Neutrophil (primary cell): ENCODE measurements around the gene DSCAM.

Source experiments
- H3K27ac ChIP-seq: fragments of 200-600 bp; sonication (generic); 2 replicates; pipeline ENCODE4 v1.5.1; 2016; ENCODE audit warnings: mild to moderate bottlenecking, moderate library complexity
- H3K27me3 ChIP-seq: fragments of 200-600 bp; sonication (generic); 2 replicates; pipeline ENCODE4 v1.6.0; 2016; ENCODE audit warnings: mild to moderate bottlenecking
- H3K36me3 ChIP-seq: fragments of 200-600 bp; sonication (generic); 2 replicates; pipeline ENCODE4 v1.5.1; 2017
- H3K4me1 ChIP-seq, 2 experiments: fragments of 200-600 bp in 1 of 2; sonication (generic) in 1 of 2; 1 replicate in 1 of 2; 2 replicates in 1 of 2; pipeline versions ENCODE4 v1.5.1 to v1.6.1; 2013 to 2016; ENCODE audit warnings: low read depth in 1 of 2, low read length in 1 of 2, mild to moderate bottlenecking in 1 of 2, moderate library complexity in 1 of 2; ENCODE audit not compliant: control insufficient read depth in 1 of 2, insufficient read depth in 1 of 2
- H3K4me3 ChIP-seq, 2 experiments: fragments of 200-600 bp in 1 of 2; sonication (generic) in 1 of 2; 1 replicate in 1 of 2; 2 replicates in 1 of 2; pipeline ENCODE4 v1.5.1; 2013 to 2016; ENCODE audit warnings: low read depth in 1 of 2, low read length in 1 of 2, mild to moderate bottlenecking in 1 of 2, moderate library complexity in 1 of 2
- H3K9me3 ChIP-seq: fragments of 200-600 bp; sonication (generic); 2 replicates; pipeline ENCODE4 v1.5.1; 2016
- TF ChIP-seq, protein P1 (sequence below): fragments of 200-600 bp; sonication (generic); IDR thresholded peaks from 2 replicates; pipeline ENCODE4 v1.5.1; 2016; ENCODE audit warnings: antibody characterized with exemption

DSCAM gene

DNA sequence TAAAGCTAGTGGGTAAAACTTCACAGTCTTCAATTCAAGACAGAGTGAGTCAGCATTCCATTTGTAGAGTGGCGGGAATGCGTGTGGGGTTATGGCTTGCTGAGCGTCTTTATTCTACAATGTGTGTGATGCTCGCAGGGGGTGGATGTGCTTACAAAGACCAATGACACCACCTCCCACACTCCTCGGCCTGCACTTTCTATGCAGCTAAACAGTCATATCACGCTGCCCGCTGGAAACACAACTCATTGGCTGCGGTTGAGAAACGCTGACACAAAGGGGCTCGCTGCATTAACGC lies 681.2 kb downstream of the DSCAM start:
- no peak overlapping the region for H3K4me3 ChIP-seq
- no peaks in the 10 kb centered on the region for H3K4me1 ChIP-seq
- H3K27ac ChIP-seq = no peak overlapping the region
- H3K27me3 ChIP-seq = no peaks in the 10 kb centered on the region
- H3K9me3 ChIP-seq = no peaks in the 10 kb centered on the region
- TF ChIP-seq, protein P1, sequence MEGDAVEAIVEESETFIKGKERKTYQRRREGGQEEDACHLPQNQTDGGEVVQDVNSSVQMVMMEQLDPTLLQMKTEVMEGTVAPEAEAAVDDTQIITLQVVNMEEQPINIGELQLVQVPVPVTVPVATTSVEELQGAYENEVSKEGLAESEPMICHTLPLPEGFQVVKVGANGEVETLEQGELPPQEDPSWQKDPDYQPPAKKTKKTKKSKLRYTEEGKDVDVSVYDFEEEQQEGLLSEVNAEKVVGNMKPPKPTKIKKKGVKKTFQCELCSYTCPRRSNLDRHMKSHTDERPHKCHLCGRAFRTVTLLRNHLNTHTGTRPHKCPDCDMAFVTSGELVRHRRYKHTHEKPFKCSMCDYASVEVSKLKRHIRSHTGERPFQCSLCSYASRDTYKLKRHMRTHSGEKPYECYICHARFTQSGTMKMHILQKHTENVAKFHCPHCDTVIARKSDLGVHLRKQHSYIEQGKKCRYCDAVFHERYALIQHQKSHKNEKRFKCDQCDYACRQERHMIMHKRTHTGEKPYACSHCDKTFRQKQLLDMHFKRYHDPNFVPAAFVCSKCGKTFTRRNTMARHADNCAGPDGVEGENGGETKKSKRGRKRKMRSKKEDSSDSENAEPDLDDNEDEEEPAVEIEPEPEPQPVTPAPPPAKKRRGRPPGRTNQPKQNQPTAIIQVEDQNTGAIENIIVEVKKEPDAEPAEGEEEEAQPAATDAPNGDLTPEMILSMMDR = no peak
- no peaks in the 10 kb centered on the region for H3K36me3 ChIP-seq

DNA sequence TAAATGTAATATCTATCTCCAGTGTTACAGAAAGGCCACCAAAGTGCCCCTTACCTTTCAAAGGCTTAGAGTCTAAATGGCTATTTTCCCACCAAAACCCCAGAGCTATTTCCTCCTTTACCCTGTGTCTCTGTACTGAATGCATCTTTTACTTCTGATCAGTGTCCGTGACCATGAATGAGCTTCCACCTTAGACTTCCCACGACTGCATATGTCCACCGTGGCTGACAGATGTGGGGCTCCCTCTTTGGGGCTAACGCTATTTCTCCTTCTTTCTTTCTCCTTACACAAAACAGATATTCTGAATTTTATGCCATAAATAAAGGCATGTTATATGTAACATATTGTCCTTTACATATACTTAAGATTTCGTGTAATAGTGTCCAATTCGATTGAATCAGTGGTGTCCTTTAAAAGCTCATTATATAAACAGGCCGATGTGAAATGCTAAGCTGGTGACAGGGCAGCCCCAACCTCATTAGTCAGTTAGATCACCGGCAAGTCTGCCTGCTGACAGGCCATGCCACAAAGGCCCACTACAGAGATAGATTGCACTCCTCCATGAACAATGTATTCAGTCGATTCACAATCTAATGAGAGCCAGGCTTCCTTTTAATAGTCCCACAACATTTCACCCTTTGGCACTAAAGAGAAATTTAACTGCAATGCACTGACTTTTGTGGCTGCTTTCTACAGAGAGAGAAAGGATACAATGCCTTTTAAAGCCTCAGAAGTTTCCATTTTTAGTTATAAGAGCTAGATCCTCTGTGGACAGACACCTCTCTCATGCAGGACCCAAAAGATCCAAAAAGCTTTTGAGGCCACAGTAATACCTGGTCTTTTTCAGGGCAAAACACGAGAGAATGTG lies 681.8 kb downstream of the DSCAM start:
- TF ChIP-seq, protein P1 = no peak
- Histone ChIP-seq H3K4me3 (no peak overlapping the region), H3K36me3 (no peaks in the 10 kb centered on the region), H3K9me3 (no peaks in the 10 kb centered on the region), H3K4me1 (no peaks in the 10 kb centered on the region), H3K27ac (no peak overlapping the region), H3K27me3 (no peaks in the 10 kb centered on the region)

DNA sequence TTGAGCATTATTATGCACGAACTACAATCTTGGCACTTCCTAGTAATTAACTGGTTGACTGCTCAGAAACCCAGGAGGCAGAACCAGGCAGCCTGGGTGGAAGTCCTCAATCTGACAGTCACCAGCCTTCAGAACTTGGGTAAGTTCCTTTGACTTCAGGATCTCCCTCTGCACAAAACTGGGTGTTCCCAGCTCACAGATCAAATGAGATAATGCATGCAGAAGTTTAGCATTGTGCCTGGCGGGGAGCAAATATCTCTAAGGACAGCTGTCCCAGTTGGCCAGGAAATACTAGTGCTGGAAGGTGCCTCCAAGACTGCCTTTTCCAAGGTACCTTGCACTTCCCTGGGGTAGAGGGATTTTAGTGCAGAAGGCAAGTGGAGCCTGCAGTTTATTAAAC lies 684.9 kb downstream of the DSCAM start:
- H3K27ac ChIP-seq = no peak overlapping the region
- H3K36me3 ChIP-seq = no peaks in the 10 kb centered on the region
- no peaks in the 10 kb centered on the region for H3K9me3 ChIP-seq
- H3K27me3 ChIP-seq = no peaks in the 10 kb centered on the region
- H3K4me3 ChIP-seq = no peak overlapping the region
- H3K4me1 ChIP-seq = no peaks in the 10 kb centered on the region
- TF ChIP-seq, protein P1 = no peak

DNA sequence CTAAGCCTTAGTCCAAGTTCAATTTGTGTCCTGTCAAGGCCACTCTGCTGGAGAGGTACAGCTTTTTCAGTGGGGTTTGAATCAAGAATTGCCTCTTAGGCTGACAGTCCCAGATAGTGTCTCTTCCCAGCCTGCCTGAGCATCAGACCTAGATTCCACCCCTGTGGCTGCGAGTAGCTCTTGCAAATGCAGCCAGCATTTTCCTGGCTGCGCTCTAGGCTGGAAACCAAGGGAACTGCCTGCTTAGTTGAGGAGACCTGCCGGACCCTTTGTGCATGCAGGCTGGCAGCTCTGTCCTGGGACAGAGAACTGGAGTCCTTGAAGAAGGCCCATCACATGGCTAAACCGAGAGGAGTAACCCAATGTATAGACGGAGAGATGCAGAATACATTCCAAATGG lies 686.0 kb downstream of the DSCAM start:
- Histone ChIP-seq H3K9me3 (no peaks in the 10 kb centered on the region), H3K4me3 (no peak overlapping the region), H3K27me3 (no peaks in the 10 kb centered on the region), H3K4me1 (no peaks in the 10 kb centered on the region), H3K36me3 (no peaks in the 10 kb centered on the region), H3K27ac (no peak overlapping the region)
- TF ChIP-seq, protein P1 = no peak

DNA sequence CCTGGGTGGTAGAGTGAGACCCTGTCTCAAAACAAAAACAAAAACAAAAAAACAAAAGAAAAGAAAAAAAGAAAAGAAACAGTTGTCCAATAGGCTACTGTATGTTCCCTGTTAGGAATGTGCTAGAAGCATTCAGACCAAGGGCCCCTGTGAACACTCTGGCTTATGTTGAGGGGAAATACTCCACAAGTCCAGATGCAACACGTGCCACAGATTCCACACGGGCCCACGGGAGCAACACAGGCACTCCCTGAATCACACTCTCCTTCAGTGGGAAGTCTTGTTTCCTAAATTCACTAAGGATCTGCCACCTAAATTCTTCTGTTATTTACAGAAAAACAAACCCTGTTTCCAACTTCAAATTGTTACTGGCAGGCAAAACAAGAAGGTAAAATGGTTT lies 688.6 kb downstream of the DSCAM start:
- H3K27ac ChIP-seq = no peak overlapping the region
- no peaks in the 10 kb centered on the region for H3K9me3 ChIP-seq
- no peaks in the 10 kb centered on the region for H3K36me3 ChIP-seq
- no peak overlapping the region for H3K4me3 ChIP-seq
- no peaks in the 10 kb centered on the region for H3K27me3 ChIP-seq
- TF ChIP-seq, protein P1 = no peak
- H3K4me1 ChIP-seq = no peaks in the 10 kb centered on the region
